Sigmoid colon (tissue), 4 donors: ENCODE data around the gene RAB31.

Experiments
- EP300 ChIP-seq, 4 donors: sonication (generic); formaldehyde crosslinking; IDR thresholded peaks; one replicate each; pipeline ENCODE4 v1.6.1; 2017; ENCODE audit warnings: antibody characterized with exemption in 4 of 4
- POLR2A ChIP-seq, 2 donors: fragments of 450-650 bp; IDR thresholded peaks; one replicate each; pipeline ENCODE4 v1.6.1; 2016; ENCODE audit warnings: antibody characterized with exemption in 2 of 2, mild to moderate bottlenecking in 2 of 2, moderate library complexity in 2 of 2
- POLR2AphosphoS5 ChIP-seq, 4 donors: sonication (generic); formaldehyde crosslinking; IDR thresholded peaks; one replicate each; pipeline ENCODE4 v1.6.1; 2017; ENCODE audit warnings: antibody characterized with exemption in 4 of 4
- TF ChIP-seq, protein P1 (sequence below), 4 experiments: fragments of 450-650 bp in 3 of 4; fragments of 200-600 bp in 1 of 4; IDR thresholded peaks; one replicate each; pipeline ENCODE4 v1.5.1; 2016 to 2019; ENCODE audit warnings: antibody characterized with exemption in 4 of 4, mild to moderate bottlenecking in 3 of 4, moderate library complexity in 2 of 4

DNA sequence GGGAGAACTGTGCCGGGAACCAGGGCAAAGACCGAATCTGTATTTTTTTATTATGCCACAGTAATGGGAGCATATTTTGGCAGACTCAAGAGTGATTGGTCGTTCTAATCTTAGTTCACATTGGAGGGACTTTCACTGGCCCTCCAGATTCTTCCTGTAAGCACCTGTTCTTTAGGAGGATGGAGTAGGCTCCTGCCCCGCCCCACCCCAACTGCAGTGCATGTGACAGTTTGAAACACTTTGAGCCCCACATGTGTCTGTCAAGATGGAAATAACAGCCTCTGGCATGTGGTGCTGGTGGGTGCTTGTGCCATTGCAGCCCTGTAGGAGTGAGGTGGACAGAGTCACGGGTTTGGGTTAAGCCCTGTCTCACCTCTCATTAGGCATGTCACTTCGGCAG, 134.3 kb downstream of the RAB31 start:
- TF ChIP-seq, protein P1, sequence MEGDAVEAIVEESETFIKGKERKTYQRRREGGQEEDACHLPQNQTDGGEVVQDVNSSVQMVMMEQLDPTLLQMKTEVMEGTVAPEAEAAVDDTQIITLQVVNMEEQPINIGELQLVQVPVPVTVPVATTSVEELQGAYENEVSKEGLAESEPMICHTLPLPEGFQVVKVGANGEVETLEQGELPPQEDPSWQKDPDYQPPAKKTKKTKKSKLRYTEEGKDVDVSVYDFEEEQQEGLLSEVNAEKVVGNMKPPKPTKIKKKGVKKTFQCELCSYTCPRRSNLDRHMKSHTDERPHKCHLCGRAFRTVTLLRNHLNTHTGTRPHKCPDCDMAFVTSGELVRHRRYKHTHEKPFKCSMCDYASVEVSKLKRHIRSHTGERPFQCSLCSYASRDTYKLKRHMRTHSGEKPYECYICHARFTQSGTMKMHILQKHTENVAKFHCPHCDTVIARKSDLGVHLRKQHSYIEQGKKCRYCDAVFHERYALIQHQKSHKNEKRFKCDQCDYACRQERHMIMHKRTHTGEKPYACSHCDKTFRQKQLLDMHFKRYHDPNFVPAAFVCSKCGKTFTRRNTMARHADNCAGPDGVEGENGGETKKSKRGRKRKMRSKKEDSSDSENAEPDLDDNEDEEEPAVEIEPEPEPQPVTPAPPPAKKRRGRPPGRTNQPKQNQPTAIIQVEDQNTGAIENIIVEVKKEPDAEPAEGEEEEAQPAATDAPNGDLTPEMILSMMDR (IDR thresholded peaks at IDR 0.05), result no peak
- TF ChIP-seq POLR2A (IDR thresholded peaks at IDR 0.05) (no peak), EP300 (IDR thresholded peaks at IDR 0.05) (no peak), POLR2AphosphoS5 (IDR thresholded peaks at IDR 0.05) (no peak)
